ENCODE results near the gene KLF3.
"Not testable (repeated sequence)": the region's sequence is repeated elsewhere in the genome, so short reads cannot be mapped to it uniquely, and the experiment has no call there.

KLF3 gene

GRCh38 chr4:38663801-38664705, at the start of gene KLF3:
TSS of gene KLF3 (plus strand) at chr4:38664199. CDS start at chr4:38680626, 16,427 bp downstream.
- peak; percentile 94 for DNase-seq

GRCh38 chr4:38614231-38614630, 49.8 kb upstream of the KLF3 start:
- DNase-seq, result no peak

- DNase-seq, result no peak
Measured at GRCh38 chr4:38615847-38616246, 48.2 kb upstream of the KLF3 start.

- DNase-seq, result no peak
Measured at GRCh38 chr4:38618505-38618904, 45.5 kb upstream of the KLF3 start.

GRCh38 chr4:38619316-38619715, 44.7 kb upstream of the KLF3 start:
- DNase-seq, result no peak

- no peak for DNase-seq
Measured at GRCh38 chr4:38620065-38620464, 43.9 kb upstream of the KLF3 start.

- no peak for DNase-seq
Measured at GRCh38 chr4:38620527-38621027, 43.4 kb upstream of the KLF3 start.

- no peak for DNase-seq
Measured at GRCh38 chr4:38621028-38621684, 42.8 kb upstream of the KLF3 start.

GRCh38 chr4:38621831-38622230, 42.2 kb upstream of the KLF3 start:
- DNase-seq, result no peak

- not testable (repeated sequence) for DNase-seq
Measured at GRCh38 chr4:38622340-38622739, 41.7 kb upstream of the KLF3 start.

GRCh38 chr4:38623260-38623659, 40.7 kb upstream of the KLF3 start:
- no peak for DNase-seq

- no peak for DNase-seq
Measured at GRCh38 chr4:38624311-38624710, 39.7 kb upstream of the KLF3 start.

GRCh38 chr4:38625508-38625907, 38.5 kb upstream of the KLF3 start:
- DNase-seq, result no peak

- DNase-seq, result not testable (repeated sequence)
Measured at GRCh38 chr4:38626901-38627444, 37.0 kb upstream of the KLF3 start.

- DNase-seq, result no peak
Measured at GRCh38 chr4:38630519-38630918, 33.5 kb upstream of the KLF3 start.

- peak; percentile 51 for DNase-seq
Measured at GRCh38 chr4:38634047-38634759, 29.8 kb upstream of the KLF3 start.

- no peak for DNase-seq
Measured at GRCh38 chr4:38639242-38639641, 24.8 kb upstream of the KLF3 start.

- DNase-seq, result no peak
Measured at GRCh38 chr4:38641811-38642210, 22.2 kb upstream of the KLF3 start.

- DNase-seq, result no peak
Measured at GRCh38 chr4:38644201-38644600, 19.8 kb upstream of the KLF3 start.

- no peak for DNase-seq
Measured at GRCh38 chr4:38647101-38647819, 16.7 kb upstream of the KLF3 start.

GRCh38 chr4:38650133-38650532, 13.9 kb upstream of the KLF3 start:
- DNase-seq, result no peak

GRCh38 chr4:38654273-38654672, 9.7 kb upstream of the KLF3 start:
- peak; percentile 30 for DNase-seq
